HUDEP-2 (cell line): ENCODE data around the gene THSD4.

Experiments used
- DNase-seq, 76 experiments: peaks; one replicate each; lab custom pipeline; 2025; ENCODE audit not compliant: unreplicated experiment in 76 of 76; lab: John Stamatoyannopoulos, UW

The THSD4 gene

DNA sequence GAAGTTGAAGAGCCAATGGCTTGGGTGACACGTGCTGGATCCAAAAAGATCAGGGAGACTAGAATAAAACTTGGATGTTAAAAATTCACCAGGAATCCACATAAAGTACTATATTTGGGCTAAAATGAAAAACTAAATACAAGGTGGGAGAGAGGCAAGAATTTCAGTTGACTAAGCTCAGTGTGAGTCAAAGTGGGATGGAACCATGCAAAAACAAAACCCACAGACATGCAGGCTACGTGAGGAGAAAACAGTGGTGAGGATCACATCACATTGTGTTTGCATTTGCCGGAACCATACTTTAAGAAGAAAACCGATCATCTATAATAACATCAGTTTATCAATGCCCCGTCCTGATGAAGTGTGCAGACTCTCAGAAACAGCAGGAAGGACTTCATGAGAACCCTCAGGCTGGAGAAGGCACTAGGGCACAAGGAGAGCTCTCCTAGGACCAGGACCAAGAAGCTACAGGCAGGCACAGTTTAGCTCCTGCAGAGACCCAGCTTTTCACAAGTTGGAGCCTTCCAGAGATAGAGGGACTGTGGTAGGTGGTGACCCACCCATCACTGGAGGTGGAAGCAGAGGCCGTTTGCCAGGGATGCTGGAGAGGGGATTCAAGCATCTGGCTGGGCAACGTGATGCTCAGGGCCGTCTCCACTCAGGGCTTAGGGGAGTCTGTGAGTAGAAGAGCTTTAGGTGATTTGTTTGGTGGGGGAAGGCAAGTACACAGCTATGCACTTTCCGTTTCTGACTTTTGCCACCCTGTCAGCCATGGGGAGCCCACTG is 666.1 kb downstream of the THSD4 start:
- DNase-seq = no peak

DNA sequence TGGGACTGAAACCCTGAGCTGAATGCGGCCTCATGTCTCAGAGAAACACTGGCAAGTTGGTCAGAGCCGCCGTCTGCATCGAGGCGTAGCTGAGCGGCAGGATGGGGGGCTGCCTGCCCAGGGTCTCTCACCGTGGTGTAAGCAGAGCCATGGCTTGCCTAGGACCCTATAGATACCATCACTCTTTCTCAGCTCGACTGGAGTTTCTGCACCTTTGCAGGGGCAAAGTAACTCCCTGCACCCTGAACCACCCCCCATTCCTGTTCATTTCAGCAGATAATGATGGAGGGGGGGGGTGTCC is 666.6 kb downstream of the THSD4 start:
- DNase-seq = no peak

DNA sequence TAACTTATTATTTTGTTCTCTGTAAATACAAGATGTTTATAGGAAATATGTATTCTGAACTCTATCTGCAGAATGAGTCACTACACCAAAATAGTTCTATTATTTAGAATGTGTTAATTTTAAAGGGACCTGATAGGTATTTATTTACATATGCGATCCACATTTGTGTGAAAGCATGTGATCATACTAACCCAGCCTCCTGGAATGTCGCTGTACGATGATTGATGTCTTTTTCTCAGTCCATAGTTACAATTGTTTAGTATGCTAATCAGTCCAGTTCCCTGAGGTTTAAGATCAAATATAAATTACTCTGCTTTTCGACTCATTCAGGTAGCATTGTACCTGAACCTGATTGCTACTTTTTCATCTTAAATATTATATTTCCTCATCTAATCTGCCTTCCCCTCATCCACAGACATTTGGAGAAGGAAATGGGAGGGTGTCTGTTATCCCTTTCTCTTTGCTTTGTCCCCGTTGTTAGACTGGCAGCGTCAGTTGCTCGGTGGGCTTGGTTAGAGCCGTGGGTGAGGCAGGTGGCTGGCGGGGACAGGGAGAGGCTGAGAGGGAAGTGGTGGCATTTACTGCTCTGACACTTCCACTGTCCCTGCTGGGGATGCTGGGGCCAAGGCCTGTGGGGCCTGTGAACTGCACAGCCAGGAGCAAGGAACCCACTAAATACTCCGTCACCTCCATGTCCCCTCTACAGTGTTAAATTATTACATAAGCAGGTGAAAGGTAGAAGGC is 667.3 kb downstream of the THSD4 start:
- no peak for DNase-seq

- DNase-seq = peak in 2 of 76 experiments; percentile 4
These were observed 669.4 kb downstream of the THSD4 start for GRCh38 chr15:71784719-71785118.

DNA sequence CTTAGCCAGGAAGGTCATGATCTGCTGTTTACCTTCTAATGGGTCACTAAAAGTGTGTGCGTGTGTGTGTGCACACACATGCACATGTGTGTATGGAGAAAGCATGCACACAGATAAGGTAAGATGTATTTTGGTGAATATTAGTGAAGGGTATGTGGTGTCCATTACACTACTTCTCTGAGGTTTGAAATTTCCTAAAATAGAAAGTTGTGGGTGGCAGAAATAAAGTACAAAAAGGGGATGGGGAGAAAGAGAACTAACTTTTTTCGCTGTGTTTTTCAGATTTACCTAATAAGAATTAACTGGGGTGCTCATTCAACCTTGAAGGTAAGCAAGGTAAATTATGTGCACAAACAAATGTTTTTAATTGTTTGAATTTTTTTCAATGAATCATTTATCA is 670.7 kb downstream of the THSD4 start:
- no peak for DNase-seq

DNA sequence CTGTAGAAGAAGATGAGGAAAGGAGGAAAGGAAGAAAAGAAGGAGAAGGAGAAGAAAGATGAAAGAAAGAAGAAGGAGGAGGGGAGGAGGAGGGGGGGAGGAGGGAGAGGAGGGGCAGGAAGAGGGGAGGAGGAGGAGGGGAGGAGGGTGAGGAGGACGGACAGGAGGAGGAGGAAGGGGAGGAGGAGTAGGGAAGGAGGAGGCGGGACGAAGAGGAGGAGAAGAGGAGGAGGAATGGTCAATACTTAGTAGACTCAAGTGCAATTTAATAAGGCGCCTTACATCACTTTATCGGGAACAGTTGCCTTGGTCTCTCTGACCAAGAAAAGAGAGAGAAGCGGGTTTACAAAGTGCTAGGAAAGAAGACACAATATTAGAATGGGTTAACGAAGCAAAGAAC is 671.4 kb downstream of the THSD4 start:
- DNase-seq = no peak

GRCh38 chr15:71788646-71789579 is 673.6 kb downstream of the THSD4 start:
- no peak for DNase-seq

DNA sequence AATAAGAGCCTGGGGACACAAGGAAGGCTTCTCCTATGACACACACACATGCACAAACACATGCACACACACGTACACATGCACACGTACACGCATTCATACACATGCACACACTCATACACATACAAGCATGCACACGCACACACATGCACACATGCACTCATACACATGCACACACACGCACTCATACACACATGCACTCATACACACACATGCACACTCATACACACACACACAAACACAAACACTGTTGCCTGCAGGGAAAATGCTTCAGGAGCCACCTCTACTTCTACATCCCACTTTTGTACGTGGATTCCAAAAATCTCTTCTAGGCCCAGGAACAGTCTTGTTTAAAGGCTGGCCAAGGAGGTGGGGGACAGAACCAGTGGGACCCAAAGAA is 674.3 kb downstream of the THSD4 start:
- no peak for DNase-seq

DNA sequence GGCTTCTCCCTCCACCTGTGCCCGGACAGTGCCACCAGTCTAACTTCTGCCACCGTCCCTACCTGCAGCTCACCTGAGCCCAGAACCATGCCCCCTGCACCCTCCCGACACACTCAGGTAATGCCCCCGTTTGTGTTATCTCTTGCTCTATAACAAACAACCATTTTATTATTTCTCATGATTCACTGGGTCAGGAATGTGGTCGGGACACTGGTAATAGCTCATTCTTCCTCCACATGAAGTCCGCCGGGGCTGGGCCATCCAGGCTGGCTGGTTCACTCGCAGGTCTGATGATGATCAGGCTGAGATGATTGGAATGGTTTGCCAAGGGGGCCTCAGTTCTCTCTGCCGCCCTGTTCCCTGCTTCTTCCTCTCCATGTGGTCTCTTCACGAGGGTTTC is 674.8 kb downstream of the THSD4 start:
- DNase-seq = no peak

DNA sequence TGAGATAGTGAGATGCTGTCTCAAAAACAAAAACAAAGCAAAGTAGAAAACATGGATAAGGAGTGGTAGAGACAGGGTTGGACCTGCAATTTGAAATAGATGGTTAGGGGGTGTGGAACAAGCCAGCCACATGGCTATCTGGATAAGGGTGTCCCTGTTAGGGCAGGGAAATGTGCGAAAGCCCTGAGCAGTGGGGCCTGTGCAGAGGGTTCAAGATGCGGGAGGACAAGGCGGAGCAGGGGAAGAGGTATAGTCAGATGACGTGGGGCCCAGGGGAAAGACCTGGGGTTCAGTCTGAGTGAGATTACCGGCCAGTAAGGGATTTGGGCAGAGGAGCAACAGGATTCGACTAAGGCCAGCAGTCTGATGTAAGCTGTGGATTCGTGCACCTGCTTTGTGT is 676.7 kb downstream of the THSD4 start:
- no peak for DNase-seq

DNA sequence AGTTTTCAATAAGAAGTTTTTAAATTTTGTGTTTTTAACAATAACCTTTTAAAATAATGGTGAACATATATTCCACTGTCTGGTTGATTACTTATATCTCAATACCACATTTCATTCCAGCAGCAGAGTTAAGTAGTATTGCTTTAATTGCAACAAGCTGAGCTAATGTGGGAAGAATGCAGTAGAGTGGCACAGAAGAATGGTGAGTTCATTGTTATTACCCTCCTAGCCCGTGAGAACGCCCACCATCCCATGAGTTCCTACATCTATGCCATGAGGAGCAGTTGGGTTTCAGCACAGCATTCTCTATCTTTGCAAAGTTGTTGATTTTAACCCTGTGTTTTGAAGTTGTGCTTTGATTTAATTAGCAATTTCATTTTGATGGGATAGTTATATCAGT is 677.2 kb downstream of the THSD4 start:
- DNase-seq = no peak

- DNase-seq = no peak
These were observed 683.4 kb downstream of the THSD4 start for GRCh38 chr15:71798641-71799040.

DNA sequence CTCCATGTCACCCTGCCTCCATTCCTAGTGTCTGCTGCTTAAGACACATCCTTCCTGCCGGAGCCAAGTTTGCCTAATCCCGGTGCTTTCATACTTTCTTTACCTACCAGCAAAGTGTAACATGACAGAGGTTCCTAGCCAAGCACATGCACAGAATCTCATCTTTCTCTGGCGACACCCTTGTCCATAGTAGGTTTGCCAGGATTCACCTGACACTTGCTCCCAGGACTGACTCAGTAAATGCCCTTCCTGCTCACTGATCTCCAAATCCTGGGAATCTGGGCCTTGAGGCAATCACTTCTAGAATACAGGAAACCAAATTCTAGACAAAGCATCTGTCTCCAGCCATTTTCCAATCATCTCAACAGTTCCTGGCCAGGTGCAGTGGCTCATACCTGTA is 684.9 kb downstream of the THSD4 start:
- DNase-seq = no peak

- DNase-seq = peak in 17 of 76 experiments; percentile 5 to 35 (median 17)
These were observed 685.8 kb downstream of the THSD4 start for GRCh38 chr15:71800835-71801745.

DNA sequence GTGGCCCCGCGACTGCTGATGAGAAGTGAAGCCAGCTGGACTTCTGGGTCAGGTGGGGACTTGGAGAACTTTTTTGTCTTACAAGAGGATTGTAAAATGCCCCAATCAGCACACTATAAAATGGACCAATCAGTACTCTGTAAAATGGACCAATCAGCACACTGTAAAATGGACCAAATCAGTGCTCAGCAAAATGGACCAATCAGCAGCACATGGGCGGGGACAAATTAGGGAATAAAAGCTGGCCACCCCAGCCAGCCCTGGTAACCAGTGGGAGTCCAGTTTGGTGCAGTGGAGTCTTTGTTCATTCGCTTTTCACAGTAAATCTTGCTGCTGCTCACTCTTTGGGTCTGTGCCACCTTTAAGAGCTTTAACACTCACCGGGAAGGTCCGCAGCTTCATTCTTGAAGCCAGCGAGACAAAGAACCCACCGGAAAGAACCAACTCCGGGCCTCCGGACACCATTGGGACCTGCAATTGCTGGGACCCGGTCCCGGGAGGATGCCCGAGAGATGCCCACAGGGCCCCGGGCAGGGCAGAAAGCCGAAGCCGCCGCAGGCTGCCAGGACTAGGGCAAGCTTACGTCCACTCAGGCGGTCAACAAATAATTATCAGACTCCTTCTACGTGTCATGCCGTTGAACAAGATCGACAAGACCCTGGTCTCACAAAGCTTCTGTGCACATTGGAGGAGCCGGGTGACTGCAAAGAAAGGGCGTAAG is 686.8 kb downstream of the THSD4 start:
- DNase-seq = no peak

DNA sequence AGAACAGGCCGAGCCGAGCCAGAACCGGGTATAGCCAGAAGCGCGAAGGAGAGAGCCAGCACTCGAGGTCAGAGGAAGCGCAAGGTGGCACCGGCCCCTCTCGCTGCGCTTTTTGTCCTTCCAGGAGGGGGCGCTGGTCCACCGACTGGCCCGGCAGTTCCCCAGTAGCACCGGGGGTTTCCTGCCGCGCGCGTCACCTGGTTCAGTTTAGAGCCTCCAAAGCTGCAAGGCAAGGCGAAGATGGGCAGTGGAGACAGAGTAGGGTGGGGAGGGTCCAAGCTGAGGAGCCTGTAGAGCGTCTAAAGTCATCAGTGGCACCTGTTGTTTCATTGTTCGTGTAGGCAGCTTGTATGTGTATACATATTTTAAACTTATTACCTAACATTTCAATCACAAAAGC is 687.5 kb downstream of the THSD4 start:
- peak in 6 of 76 experiments; percentile 2 to 11 (median 7) for DNase-seq

- no peak for DNase-seq
These were observed 689.0 kb downstream of the THSD4 start for GRCh38 chr15:71804226-71804625.

GRCh38 chr15:71804695-71805470 is 689.6 kb downstream of the THSD4 start:
- DNase-seq = no peak

DNA sequence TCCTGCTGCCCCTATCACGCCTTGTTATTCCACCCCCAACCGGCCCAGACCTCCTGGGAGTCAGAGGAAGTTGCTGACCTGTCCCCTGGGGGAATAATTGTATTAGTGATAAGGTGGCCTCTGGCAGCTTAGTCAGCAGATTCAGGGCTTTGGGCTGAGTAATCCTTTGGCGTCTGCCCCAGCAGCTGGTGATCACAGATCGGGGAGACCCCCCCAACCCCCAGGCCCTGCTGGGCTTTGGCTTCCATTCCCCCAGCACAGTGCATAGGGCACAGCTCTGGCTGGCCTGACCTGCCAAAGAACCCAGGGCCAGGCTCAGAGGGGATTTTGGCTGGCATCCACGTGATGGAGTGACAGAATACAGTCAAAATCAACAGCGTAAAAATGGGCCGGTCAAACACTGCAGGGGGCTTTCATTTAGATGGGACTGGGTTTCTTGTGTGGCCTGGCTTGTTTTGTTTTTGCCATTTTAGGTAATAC is 691.2 kb downstream of the THSD4 start:
- DNase-seq = peak in 2 of 76 experiments; percentile 3 to 28
